Prostate gland (tissue), 2 donors: ENCODE data around the gene MTX2. TPM values are rescaled to one million over a fixed set of nuclear protein-coding genes. Genes with fewer than 3 reads are reported as not detected.

Experiments
- DNase-seq: peaks from one replicate; pipeline ENCODE4 v3.0.0-alpha.2; 2019; ENCODE audit warnings: low spot score
- H3K27ac ChIP-seq, 2 donors: fragments of 200-600 bp; sonication (generic); 2 replicates each; pipeline ENCODE4 v1.5.1; 2017 to 2019
- H3K27me3 ChIP-seq: fragments of 200-600 bp; sonication (generic); replicated peaks from 2 replicates; pipeline ENCODE4 v1.5.1; 2019; ENCODE audit not compliant: insufficient read depth
- H3K36me3 ChIP-seq, 2 donors: fragments of 200-600 bp; sonication (generic); 1 replicate in 1 of 2; 2 replicates in 1 of 2; pipeline versions ENCODE4 v1.5.1 to v1.8.1; 2017 to 2019
- H3K4me1 ChIP-seq: fragments of 200-600 bp; sonication (generic); replicated peaks from 2 replicates; pipeline ENCODE4 v1.5.1; 2019
- H3K4me3 ChIP-seq, 2 donors: fragments of 200-600 bp; sonication (generic); 2 replicates each; pipeline ENCODE4 v1.5.1; 2017 to 2019
- H3K9me3 ChIP-seq: fragments of 200-600 bp; sonication (generic); 2 replicates; pipeline ENCODE4 v1.5.1; 2017
- CTCF ChIP-seq, 4 experiments: fragments of 200-600 bp in 2 of 4; fragments of 450-650 bp in 2 of 4; sonication (generic) in 2 of 4; IDR thresholded peaks; 1 replicate in 3 of 4; 2 replicates in 1 of 4; pipeline ENCODE4 v1.5.1; 2016 to 2019; ENCODE audit warnings: antibody characterized with exemption in 4 of 4, mild to moderate bottlenecking in 2 of 4, moderate library complexity in 2 of 4
- POLR2A ChIP-seq: fragments of 450-650 bp; IDR thresholded peaks from one replicate; pipeline ENCODE4 v1.6.1; 2016; ENCODE audit warnings: antibody characterized with exemption, mild to moderate bottlenecking
- POLR2AphosphoS5 ChIP-seq: sonication (generic); formaldehyde crosslinking; IDR thresholded peaks from one replicate; pipeline ENCODE4 v1.6.1; 2017; ENCODE audit warnings: antibody characterized with exemption
- WGBS: methylation state at CpG from one replicate; pipeline ENCODE4 v1.1.5; 2018; 5-methylcytosine and 5-hydroxymethylcytosine counted together
- intact Hi-C: fragments of 100-400 bp; cut with DNase I; formaldehyde crosslinking; loops from one replicate; pipeline ENCODE4 v1.14.2; 2022
- total RNA-seq, 2 donors: library from RNA; depleted of rRNA; stranded (reverse); fragments of >200 nt; gene quantifications; one replicate each; pipeline ENCODE4 v1.1.0, GENCODE V29; 2016

MTX2 gene
- total RNA-seq, 2 donors from 2014 or later: 33.3 to 47.6 TPM

- Histone ChIP-seq H3K36me3 (no peaks in the 10 kb centered on the region), H3K27me3 (no peaks in the 10 kb centered on the region), H3K4me1 (no peaks in the 10 kb centered on the region), H3K4me3 (no peak overlapping the region), H3K27ac (no peak overlapping the region), H3K9me3 (no peaks in the 10 kb centered on the region)
- DNase-seq: no peak
- whole genome bisulfite sequencing: 45% methylated on average over 1 of the region's 1 CpG
- TF ChIP-seq POLR2AphosphoS5 (no peak), CTCF (IDR thresholded peaks at IDR 0.05) (no peak), POLR2A (no peak)
- intact Hi-C loops: no loop called here
Measured at GRCh38 chr2:176284461-176285049, 15.3 kb downstream of the MTX2 start.

- Histone ChIP-seq H3K36me3 (no peaks in the 10 kb centered on the region), H3K9me3 (no peaks in the 10 kb centered on the region), H3K4me1 (no peaks in the 10 kb centered on the region), H3K27ac (no peak overlapping the region), H3K27me3 (no peaks in the 10 kb centered on the region), H3K4me3 (no peak overlapping the region)
- intact Hi-C loops: no loop called here
- TF ChIP-seq CTCF (IDR thresholded peaks at IDR 0.05): no peak
- TF ChIP-seq POLR2AphosphoS5: no peak
- no peak for TF ChIP-seq POLR2A
- DNase-seq: no peak
Measured at GRCh38 chr2:176285321-176285720, 16.1 kb downstream of the MTX2 start.

- H3K4me1 ChIP-seq: no peaks in the 10 kb centered on the region
- 60% methylated on average over 4 of the region's 4 CpGs for WGBS
- H3K4me3 ChIP-seq: no peak overlapping the region
- H3K27me3 ChIP-seq: no peaks in the 10 kb centered on the region
- H3K36me3 ChIP-seq: no peaks in the 10 kb centered on the region
- TF ChIP-seq CTCF (IDR thresholded peaks at IDR 0.05) (no peak), POLR2AphosphoS5 (no peak), POLR2A (no peak)
- intact Hi-C loops: no loop called here
- DNase-seq: no peak
- no peaks in the 10 kb centered on the region for H3K9me3 ChIP-seq
- no peak overlapping the region for H3K27ac ChIP-seq
Measured at GRCh38 chr2:176291335-176291734, 22.1 kb downstream of the MTX2 start.

GRCh38 chr2:176291809-176292283 is 22.6 kb downstream of the MTX2 start:
- H3K27ac ChIP-seq: no peak overlapping the region
- no peaks in the 10 kb centered on the region for H3K4me1 ChIP-seq
- H3K36me3 ChIP-seq: no peaks in the 10 kb centered on the region
- H3K4me3 ChIP-seq: no peak overlapping the region
- H3K9me3 ChIP-seq: no peaks in the 10 kb centered on the region
- DNase-seq: no peak
- intact Hi-C loops: no loop called here
- no peak for TF ChIP-seq POLR2AphosphoS5
- no peak for TF ChIP-seq POLR2A
- TF ChIP-seq CTCF (IDR thresholded peaks at IDR 0.05): no peak
- H3K27me3 ChIP-seq: no peaks in the 10 kb centered on the region

- Histone ChIP-seq H3K36me3 (no peaks in the 10 kb centered on the region), H3K27me3 (no peaks in the 10 kb centered on the region), H3K4me1 (no peaks in the 10 kb centered on the region), H3K27ac (no peak overlapping the region), H3K9me3 (no peaks in the 10 kb centered on the region), H3K4me3 (no peak overlapping the region)
- DNase-seq: no peak
- TF ChIP-seq CTCF (IDR thresholded peaks at IDR 0.05): no peak
- TF ChIP-seq POLR2A: no peak
- no peak for TF ChIP-seq POLR2AphosphoS5
- intact Hi-C loops: no loop called here
- WGBS: 97% methylated on average over 2 of the region's 2 CpGs
Measured at GRCh38 chr2:176292608-176293007, 23.4 kb downstream of the MTX2 start.
